Aortic smooth muscle cell (primary cell): Measurements from ENCODE around the gene ZNF382. TPM values are rescaled to one million over a fixed set of nuclear protein-coding genes. Genes with fewer than 3 reads are reported as not detected.

Source experiments
- total RNA-seq: library from RNA; depleted of rRNA; stranded (reverse); fragments of >200 nt; gene quantifications from 2 replicates; pipeline ENCODE4 v1.2.3, GENCODE V29; 2014

ZNF382 gene
- 4.7 and 8.6 TPM in 2 replicates for total RNA-seq

DNA sequence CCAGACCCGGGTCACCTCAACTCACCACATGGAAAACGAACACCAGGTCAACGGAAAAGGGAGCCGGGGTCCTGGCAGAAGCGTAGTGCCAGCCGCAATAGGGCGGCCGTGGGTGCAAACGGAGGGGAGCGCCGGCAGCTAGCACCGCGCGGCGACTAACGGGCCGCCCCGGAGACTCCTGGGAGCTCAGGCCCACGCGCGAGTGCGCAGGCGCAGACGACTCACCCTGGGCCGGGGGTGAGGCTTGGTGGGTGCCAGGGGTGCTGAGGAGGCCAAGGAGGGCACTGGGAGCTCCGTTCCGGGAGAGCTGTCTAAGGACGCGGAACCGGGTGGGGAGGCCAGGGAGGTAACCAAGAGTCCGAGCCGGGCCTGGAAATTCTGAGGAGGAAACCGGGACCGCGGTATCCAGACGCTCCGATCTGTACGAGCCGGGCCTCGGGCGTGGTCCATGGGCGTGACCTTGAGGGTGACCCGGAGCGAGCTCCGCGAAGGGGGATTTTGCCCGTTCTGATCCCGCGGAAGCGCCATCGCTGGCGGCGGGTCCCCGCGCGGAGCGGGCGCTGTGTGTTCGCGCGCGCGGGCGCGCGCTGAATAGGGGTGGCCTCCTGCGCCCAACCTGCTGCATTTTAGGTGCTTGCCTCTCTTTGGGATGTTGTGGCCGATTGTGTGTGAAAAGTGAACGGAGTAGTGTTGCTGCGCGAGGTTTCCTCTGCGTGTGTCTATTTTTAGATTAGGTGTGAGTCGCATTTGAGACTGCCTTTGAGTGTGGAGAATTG lies at the start of gene ZNF382:
Gene ZNF382 (plus strand): TSS at position 213 of the 776 bp plus-strand sequence. CDS start 4,602 bp downstream, outside the sequence.

DNA sequence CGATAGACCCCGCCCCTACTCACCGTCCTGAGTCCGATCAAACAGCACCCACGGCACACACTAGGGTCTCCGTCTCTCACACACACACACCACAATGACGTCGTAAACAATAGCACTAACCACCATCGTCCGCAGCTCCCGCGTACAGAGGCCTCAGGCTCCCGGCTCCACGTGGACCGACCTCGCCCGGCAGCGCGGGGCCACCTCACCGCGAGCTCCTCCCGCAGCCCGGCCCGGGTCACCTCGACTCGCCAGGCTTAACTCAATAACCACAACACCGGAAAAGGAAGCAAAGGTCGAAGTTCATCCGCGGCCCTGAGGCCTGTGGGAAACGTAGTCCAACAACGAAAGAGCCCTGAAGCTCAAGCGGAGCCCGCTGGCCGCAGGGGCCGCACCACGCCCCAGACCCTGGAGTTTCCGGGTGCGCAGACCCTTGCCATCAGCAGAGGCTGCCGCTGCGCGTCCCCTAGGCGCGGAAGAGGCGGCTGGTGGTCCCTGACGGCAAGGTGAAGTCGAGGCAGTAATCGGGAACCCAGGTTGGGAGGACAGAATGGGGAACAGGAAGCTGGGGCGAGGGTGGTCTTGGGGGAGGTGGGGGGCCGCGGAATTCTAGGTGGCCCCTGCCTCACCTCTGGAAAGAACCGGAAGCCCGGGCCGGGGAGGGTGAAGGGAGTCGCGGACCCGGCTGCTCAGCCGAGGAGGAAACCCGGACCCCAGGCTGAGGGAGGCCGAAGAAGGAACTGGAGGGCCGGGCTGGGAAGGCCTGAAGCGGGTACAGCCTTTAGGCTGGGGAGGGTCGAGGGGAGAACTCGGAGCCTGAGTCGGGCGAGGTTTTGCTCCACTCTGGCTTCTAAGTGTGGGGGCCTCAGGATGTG lies 31.9 kb upstream of the ZNF382 start, which contains the start of gene ZNF529:
Gene ZNF529 (minus strand): TSS at position 273 of the 875 bp plus-strand sequence. CDS start 946 bp downstream, outside the sequence.

Other genes starting within 250 kb of the ZNF382 start
- gene ZFP14, start 226.1 kb upstream of the ZNF382 start, total RNA-seq, result 3.4 and 4.7 TPM in 2 replicates
- 5.1 and 5.7 TPM in 2 replicates for gene ZFP82, start 186.7 kb upstream of the ZNF382 start, total RNA-seq
- gene ZNF566, start 115.8 kb upstream of the ZNF382 start, total RNA-seq, result 6.6 and 8.5 TPM in 2 replicates
- 7.9 and 10.0 TPM in 2 replicates for gene ZNF260, start 77.0 kb upstream of the ZNF382 start, total RNA-seq
- 7.0 and 8.2 TPM in 2 replicates for gene ZNF529, start 32.0 kb upstream of the ZNF382 start, total RNA-seq
- 10.9 and 12.9 TPM in 2 replicates for gene ZNF461, start 61.5 kb downstream of the ZNF382 start, total RNA-seq
- gene ZNF567, start 82.3 kb downstream of the ZNF382 start, total RNA-seq, result 4.0 and 4.4 TPM in 2 replicates
- gene ZNF850, start 167.5 kb downstream of the ZNF382 start, total RNA-seq, result 1.5 and 2.1 TPM in 2 replicates
- gene ZNF790, start 233.1 kb downstream of the ZNF382 start, total RNA-seq, result 8.2 and 9.3 TPM in 2 replicates
- 1.8 and 2.2 TPM in 2 replicates for gene ZNF345, start 245.6 kb downstream of the ZNF382 start, total RNA-seq